Measurements from ENCODE around the gene SPATA31E1. TPM values are rescaled to one million over a fixed set of nuclear protein-coding genes. Genes with fewer than 3 reads are reported as not detected.

SPATA31E1 gene
- polyA plus RNA-seq, 1 of the 3 experiments (the other 2 are of a cell fraction) = not detected

DNA sequence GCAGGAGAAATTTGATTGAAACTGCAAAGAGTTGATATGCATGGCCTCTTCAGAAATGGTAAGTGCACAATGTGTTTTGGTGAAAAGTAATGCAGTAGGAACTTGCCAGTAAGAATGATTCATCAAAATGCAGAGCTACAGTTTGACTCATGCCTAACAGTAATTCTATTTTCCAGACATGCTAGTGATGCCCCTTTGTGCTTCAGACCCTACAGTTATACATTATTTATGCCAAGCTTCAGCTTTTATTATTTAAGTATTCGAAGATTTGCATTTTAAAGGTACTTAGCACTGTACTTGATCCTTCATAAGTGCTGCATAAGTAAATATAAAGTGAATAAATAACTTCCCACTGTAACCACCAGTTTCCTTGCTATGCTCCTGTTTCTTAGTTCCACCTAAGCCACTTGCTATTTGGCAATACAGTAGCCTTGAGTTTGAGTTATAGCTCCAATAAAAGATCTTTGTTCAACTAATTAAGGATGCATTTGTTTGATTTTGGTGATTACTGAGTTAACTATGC lies 3.6 kb upstream of the SPATA31E1 start:
- no peaks in the 10 kb centered on the region for H3K79me2 ChIP-seq (ENCODE audit: insufficient read depth)
- no peaks in the 10 kb centered on the region for H3K9me2 ChIP-seq
- no peaks in the 10 kb centered on the region for H4K20me1 ChIP-seq (ENCODE audit: insufficient read depth)
- no peaks in the 10 kb centered on the region; a peak in 1 of 4 replicates for H3K4me1 ChIP-seq (ENCODE audit: control insufficient read depth in 1 of 2, insufficient read depth in 2 of 2, low read depth in 1 of 2, low read length in 1 of 2)
- no peak overlapping the region for H3K4me3 ChIP-seq (ENCODE audit: low read depth in 2 of 2, low read length in 1 of 2)
- H3K36me3 ChIP-seq (replicated peaks in 1 of 2; ENCODE audit: control insufficient read depth in 1 of 2, insufficient read depth in 2 of 2, low read length in 1 of 2) = no peaks in the 10 kb centered on the region
- no peaks in the 10 kb centered on the region for H3K27me3 ChIP-seq (ENCODE audit: insufficient read depth)
- CTCF ChIA-PET = no interaction called here
- H3K9ac ChIP-seq = no peak overlapping the region
- H3F3A ChIP-seq (replicated peaks; ENCODE audit: insufficient read depth) = no peaks in the 10 kb centered on the region
- H3K9me3 ChIP-seq = no peaks in the 10 kb centered on the region
- H2AFZ ChIP-seq (ENCODE audit: low read depth) = no peak overlapping the region
- 25% methylated on average over 1 of the region's 1 CpG for WGBS (ENCODE audit: low lambda C conversion rate)
- no peak overlapping the region for H3K4me2 ChIP-seq
- no peak overlapping the region for H3K27ac ChIP-seq (ENCODE audit: low read depth in 2 of 2, low read length in 1 of 2)
- no peak for DNase-seq
- TF ChIP-seq EZH2phosphoT487 (IDR thresholded peaks at IDR 0.05; ENCODE audit: borderline replicate concordance, low read depth) = no peak
- TF ChIP-seq USF1 (IDR thresholded peaks at IDR 0.05; ENCODE audit: borderline replicate concordance, low read depth) = no peak
- TF ChIP-seq TAF1 (IDR thresholded peaks at IDR 0.05; ENCODE audit: borderline replicate concordance, low read depth, low read length) = no peak
- TF ChIP-seq RCOR1 (IDR thresholded peaks at IDR 0.05; ENCODE audit: low read length) = no peak
- TF ChIP-seq CHD2 (IDR thresholded peaks at IDR 0.05; ENCODE audit: low read length, partially characterized antibody) = no peak
- no peak for TF ChIP-seq POLR2AphosphoS5 (IDR thresholded peaks at IDR 0.05; ENCODE audit: low read depth, low read length)
- TF ChIP-seq MEF2A (IDR thresholded peaks at IDR 0.05; ENCODE audit: borderline replicate concordance, low read depth) = no peak
- TF ChIP-seq TEAD4 (IDR thresholded peaks at IDR 0.05; ENCODE audit: borderline replicate concordance, insufficient read depth) = no peak
- POLR2A ChIA-PET = no interaction called here

DNA sequence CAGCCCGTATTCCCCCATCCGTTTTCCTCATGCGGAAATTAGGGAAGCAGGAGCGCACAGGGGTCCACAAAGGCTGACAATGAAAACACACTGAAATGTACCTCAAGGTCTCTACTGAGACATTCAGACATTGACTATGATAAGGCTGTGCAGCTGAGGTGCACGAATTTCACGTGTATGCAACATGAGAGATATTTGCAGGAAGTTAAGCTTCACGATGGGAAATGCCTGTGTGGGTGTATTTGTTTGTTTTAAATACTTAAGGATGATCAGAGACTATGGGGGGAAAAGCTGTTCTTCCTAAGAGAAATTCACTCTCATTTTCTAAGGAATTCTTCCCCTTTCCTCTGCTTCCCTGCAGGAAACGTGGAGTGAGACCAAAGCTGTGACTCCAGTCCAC lies 2.6 kb upstream of the SPATA31E1 start:
- Histone ChIP-seq H3K9me2 (no peaks in the 10 kb centered on the region), H3K4me1 (ENCODE audit: control insufficient read depth in 1 of 2, insufficient read depth in 2 of 2, low read depth in 1 of 2, low read length in 1 of 2) (no peaks in the 10 kb centered on the region), H3K4me3 (ENCODE audit: low read depth in 2 of 2, low read length in 1 of 2) (no peak overlapping the region), H2AFZ (ENCODE audit: low read depth) (no peak overlapping the region), H3K9ac (no peak overlapping the region), H3F3A (replicated peaks; ENCODE audit: insufficient read depth) (no peaks in the 10 kb centered on the region), H4K20me1 (ENCODE audit: insufficient read depth) (no peaks in the 10 kb centered on the region), H3K36me3 (replicated peaks in 1 of 2; ENCODE audit: control insufficient read depth in 1 of 2, insufficient read depth in 2 of 2, low read length in 1 of 2) (no peaks in the 10 kb centered on the region), H3K27ac (ENCODE audit: low read depth in 2 of 2, low read length in 1 of 2) (no peak overlapping the region), H3K79me2 (ENCODE audit: insufficient read depth) (no peaks in the 10 kb centered on the region), H3K4me2 (no peak overlapping the region), H3K27me3 (ENCODE audit: insufficient read depth) (no peaks in the 10 kb centered on the region), H3K9me3 (no peaks in the 10 kb centered on the region)
- CTCF ChIA-PET = no interaction called here
- no peak for DNase-seq
- TF ChIP-seq, protein P1, sequence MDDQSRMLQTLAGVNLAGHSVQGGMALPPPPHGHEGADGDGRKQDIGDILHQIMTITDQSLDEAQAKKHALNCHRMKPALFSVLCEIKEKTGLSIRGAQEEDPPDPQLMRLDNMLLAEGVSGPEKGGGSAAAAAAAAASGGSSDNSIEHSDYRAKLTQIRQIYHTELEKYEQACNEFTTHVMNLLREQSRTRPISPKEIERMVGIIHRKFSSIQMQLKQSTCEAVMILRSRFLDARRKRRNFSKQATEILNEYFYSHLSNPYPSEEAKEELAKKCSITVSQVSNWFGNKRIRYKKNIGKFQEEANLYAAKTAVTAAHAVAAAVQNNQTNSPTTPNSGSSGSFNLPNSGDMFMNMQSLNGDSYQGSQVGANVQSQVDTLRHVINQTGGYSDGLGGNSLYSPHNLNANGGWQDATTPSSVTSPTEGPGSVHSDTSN (IDR thresholded peaks at IDR 0.05) = no peak
- TF ChIP-seq, protein P2, sequence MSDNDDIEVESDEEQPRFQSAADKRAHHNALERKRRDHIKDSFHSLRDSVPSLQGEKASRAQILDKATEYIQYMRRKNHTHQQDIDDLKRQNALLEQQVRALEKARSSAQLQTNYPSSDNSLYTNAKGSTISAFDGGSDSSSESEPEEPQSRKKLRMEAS (IDR thresholded peaks at IDR 0.05; ENCODE audit: low read depth) = no peak
- TF ChIP-seq TCF12 (IDR thresholded peaks at IDR 0.05) = no peak
- no peak for TF ChIP-seq TAF1 (IDR thresholded peaks at IDR 0.05; ENCODE audit: borderline replicate concordance, low read depth, low read length)
- 62% methylated on average over 8 of the region's 8 CpGs for WGBS (ENCODE audit: low lambda C conversion rate)
- POLR2A ChIA-PET = no interaction called here
